Measurements from ENCODE around the gene CALHM6.

GRCh38 chr6:116429111-116429510 lies 32.1 kb upstream of the CALHM6 start:
- TF ChIP-seq CTCF (IDR thresholded peaks at IDR 0.05; ENCODE audit: insufficient read depth, low read depth, low read length), result no peak
- no peak for TF ChIP-seq EZH2 (IDR thresholded peaks at IDR 0.05; ENCODE audit: insufficient read depth, low read length)
